Loucy (cell line): ENCODE measurements around the gene TBC1D2B.

ENCODE experiments used
- EZH2phosphoT487 ChIP-seq: fragments of 200-600 bp; IDR thresholded peaks from 2 replicates; pipeline ENCODE4 v1.6.1; 2018; ENCODE audit warnings: antibody characterized with exemption, mild to moderate bottlenecking, moderate library complexity, borderline replicate concordance
- TF ChIP-seq, protein P1 (sequence below): fragments of 200-600 bp; sonication (generic); conservative IDR thresholded peaks from 2 replicates; pipeline ENCODE4 v1.5.1; 2014; ENCODE audit warnings: mild to moderate bottlenecking, antibody characterized with exemption, low read length

DNA sequence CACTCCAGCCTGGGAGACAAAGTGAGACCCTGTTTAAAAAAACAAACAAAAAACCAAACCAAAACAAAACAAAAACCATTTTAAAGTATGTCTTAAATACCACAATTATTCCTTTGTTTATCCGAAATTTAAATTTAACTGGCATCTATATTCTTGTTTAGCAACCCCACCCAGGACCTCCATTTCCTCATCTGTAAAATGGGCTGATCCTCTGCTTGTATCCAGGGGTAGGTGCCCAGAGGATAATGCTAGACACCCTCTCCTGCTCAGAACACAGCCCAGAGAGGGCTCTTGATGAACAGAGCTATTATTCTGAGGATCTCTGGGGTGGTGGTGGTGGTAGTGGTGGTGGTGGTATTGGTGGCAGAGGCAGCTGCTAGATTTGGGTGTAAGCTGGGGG is 24.7 kb upstream of the TBC1D2B start:
- TF ChIP-seq, protein P1, sequence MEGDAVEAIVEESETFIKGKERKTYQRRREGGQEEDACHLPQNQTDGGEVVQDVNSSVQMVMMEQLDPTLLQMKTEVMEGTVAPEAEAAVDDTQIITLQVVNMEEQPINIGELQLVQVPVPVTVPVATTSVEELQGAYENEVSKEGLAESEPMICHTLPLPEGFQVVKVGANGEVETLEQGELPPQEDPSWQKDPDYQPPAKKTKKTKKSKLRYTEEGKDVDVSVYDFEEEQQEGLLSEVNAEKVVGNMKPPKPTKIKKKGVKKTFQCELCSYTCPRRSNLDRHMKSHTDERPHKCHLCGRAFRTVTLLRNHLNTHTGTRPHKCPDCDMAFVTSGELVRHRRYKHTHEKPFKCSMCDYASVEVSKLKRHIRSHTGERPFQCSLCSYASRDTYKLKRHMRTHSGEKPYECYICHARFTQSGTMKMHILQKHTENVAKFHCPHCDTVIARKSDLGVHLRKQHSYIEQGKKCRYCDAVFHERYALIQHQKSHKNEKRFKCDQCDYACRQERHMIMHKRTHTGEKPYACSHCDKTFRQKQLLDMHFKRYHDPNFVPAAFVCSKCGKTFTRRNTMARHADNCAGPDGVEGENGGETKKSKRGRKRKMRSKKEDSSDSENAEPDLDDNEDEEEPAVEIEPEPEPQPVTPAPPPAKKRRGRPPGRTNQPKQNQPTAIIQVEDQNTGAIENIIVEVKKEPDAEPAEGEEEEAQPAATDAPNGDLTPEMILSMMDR = no peak
- no peak for TF ChIP-seq EZH2phosphoT487
